Smooth muscle cell (in vitro differentiated cells): ENCODE measurements around the gene AKT1. TPM values are rescaled to one million over a fixed set of nuclear protein-coding genes. Genes with fewer than 3 reads are reported as not detected.
"Not testable (repeated sequence)": the region's sequence is repeated elsewhere in the genome, so short reads cannot be mapped to it uniquely, and the experiment has no call there.

ENCODE experiments used
- DNase-seq: peaks from one replicate; lab custom pipeline; 2025; ENCODE audit not compliant: unreplicated experiment; lab: John Stamatoyannopoulos, UW
- H2AFZ ChIP-seq: fragments of 200-600 bp; sonication (generic); 2 replicates; pipeline ENCODE4 v1.6.0; 2016; ENCODE audit warnings: antibody characterized with exemption, low read depth, mild to moderate bottlenecking
- H3F3A ChIP-seq: fragments of 200-600 bp; sonication (generic); 2 replicates; pipeline ENCODE4 v1.6.0; 2017; ENCODE audit warnings: antibody characterized with exemption, low read depth
- H3K27ac ChIP-seq: fragments of 200-600 bp; sonication (generic); 2 replicates; pipeline ENCODE4 v1.5.1; 2016; ENCODE audit warnings: low read depth, mild to moderate bottlenecking
- H3K27me3 ChIP-seq: fragments of 200-600 bp; sonication (generic); 2 replicates; pipeline ENCODE4 v1.6.1; 2016; ENCODE audit warnings: low read depth, mild to moderate bottlenecking
- H3K36me3 ChIP-seq: fragments of 200-600 bp; sonication (generic); 2 replicates; pipeline ENCODE4 v1.5.1; 2016; ENCODE audit warnings: low read depth
- H3K4me1 ChIP-seq: fragments of 200-600 bp; sonication (generic); 2 replicates; pipeline ENCODE4 v1.5.1; 2016; ENCODE audit warnings: low read depth
- H3K4me2 ChIP-seq: fragments of 200-600 bp; sonication (generic); 2 replicates; pipeline ENCODE4 v1.6.0; 2016; ENCODE audit warnings: mild to moderate bottlenecking
- H3K4me3 ChIP-seq: fragments of 200-600 bp; sonication (generic); 2 replicates; pipeline ENCODE4 v1.5.1; 2016; ENCODE audit warnings: mild to moderate bottlenecking
- H3K79me2 ChIP-seq: fragments of 200-600 bp; sonication (generic); 2 replicates; pipeline ENCODE4 v1.6.0; 2016; ENCODE audit warnings: low read depth, mild to moderate bottlenecking
- H3K9ac ChIP-seq: fragments of 200-600 bp; sonication (generic); 2 replicates; pipeline ENCODE4 v1.6.0; 2016; ENCODE audit warnings: low read depth
- H3K9me3 ChIP-seq: fragments of 200-600 bp; sonication (generic); replicated peaks from 2 replicates; pipeline ENCODE4 v1.5.1; 2016; ENCODE audit warnings: low read depth
- H4K20me1 ChIP-seq: fragments of 200-600 bp; sonication (generic); 2 replicates; pipeline ENCODE4 v1.6.0; 2016; ENCODE audit warnings: low read depth
- CTCF ChIP-seq: fragments of 200-600 bp; sonication (generic); IDR thresholded peaks from 2 replicates; pipeline ENCODE4 v1.5.1; 2017; ENCODE audit warnings: borderline replicate concordance, mild to moderate bottlenecking, antibody characterized with exemption; ENCODE audit not compliant: insufficient read depth, poor library complexity, severe bottlenecking
- WGBS: methylation state at CpG from one replicate; pipeline ENCODE4 v1.1.7; 2016; ENCODE audit warnings: low lambda C conversion rate; 5-methylcytosine and 5-hydroxymethylcytosine counted together
- polyA plus RNA-seq: library from polyadenylated mRNA; unstranded; fragments of >200 nt; fragmentation: Nextera tagmentation; extraction: Ambion mirVana; gene quantifications from 2 replicates; pipeline ENCODE4 v1.2.1, GENCODE V29; 2016
- total RNA-seq: library from RNA; depleted of rRNA; stranded (reverse); fragments of >200 nt; gene quantifications from 2 replicates; pipeline ENCODE4 v1.2.3, GENCODE V29; 2014

The AKT1 gene
- total and polyA plus RNA-seq, 2 experiments from 2014 or later, result 99.9 to 189 TPM

GRCh38 chr14:104818714-104819161 is 23.2 kb upstream of the AKT1 start:
- 89% methylated on average over 9 of the region's 9 CpGs for WGBS
- Histone ChIP-seq H3K27me3 (no peaks in the 10 kb centered on the region), H3K79me2 (peaks cover 3% of the 10 kb centered on the region), H3K36me3 (no peaks in the 10 kb centered on the region), H3K9ac (no peak overlapping the region), H3K4me2 (no peak overlapping the region), H2AFZ (no peak overlapping the region), H3K9me3 (no peaks in the 10 kb centered on the region), H4K20me1 (peaks cover 3% of the 10 kb centered on the region), H3K27ac (no peak overlapping the region), H3F3A (peaks cover 9% of the 10 kb centered on the region), H3K4me1 (peaks cover 7% of the 10 kb centered on the region), H3K4me3 (no peak overlapping the region)
- no peak for DNase-seq
- no peak for TF ChIP-seq CTCF

- Histone ChIP-seq H3K4me2 (no peak overlapping the region), H3K4me1 (peaks cover 7% of the 10 kb centered on the region), H3K9me3 (no peaks in the 10 kb centered on the region), H4K20me1 (peaks cover 3% of the 10 kb centered on the region), H2AFZ (no peak overlapping the region), H3K27ac (no peak overlapping the region), H3F3A (peaks cover 9% of the 10 kb centered on the region), H3K79me2 (peaks cover 3% of the 10 kb centered on the region), H3K36me3 (no peaks in the 10 kb centered on the region), H3K4me3 (no peak overlapping the region), H3K9ac (no peak overlapping the region), H3K27me3 (no peaks in the 10 kb centered on the region)
- no peak for DNase-seq
- 96% methylated on average over 8 of the region's 8 CpGs for WGBS
- TF ChIP-seq CTCF, result no peak
Observed at GRCh38 chr14:104817930-104818713, 22.6 kb upstream of the AKT1 start.

DNA sequence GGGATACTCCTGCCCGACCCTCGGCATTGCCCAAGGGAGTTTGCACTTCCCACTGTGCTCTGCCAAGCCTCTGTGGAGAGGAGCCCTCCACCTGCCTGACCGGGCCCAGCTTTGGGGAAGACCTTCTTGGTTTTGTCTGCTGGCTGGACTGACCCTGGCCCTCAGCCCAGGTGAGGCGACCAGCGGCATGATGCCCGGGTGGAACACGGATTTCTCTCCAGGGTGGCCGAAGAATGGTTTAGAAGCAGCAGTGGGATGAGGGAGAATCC is 21.0 kb upstream of the AKT1 start:
- no peaks in the 10 kb centered on the region for H3K9me3 ChIP-seq
- H3K36me3 ChIP-seq, result no peaks in the 10 kb centered on the region
- DNase-seq, result no peak
- no peak for TF ChIP-seq CTCF
- peaks cover 7% of the 10 kb centered on the region for H3K4me1 ChIP-seq
- peaks cover 3% of the 10 kb centered on the region for H4K20me1 ChIP-seq
- peak overlapping the region; percentile 97 for H2AFZ ChIP-seq
- no peaks in the 10 kb centered on the region for H3K27me3 ChIP-seq
- H3K27ac ChIP-seq, result peak overlapping the region; percentile 76
- peak overlapping the region; percentile 83 for H3K4me3 ChIP-seq
- H3K9ac ChIP-seq, result peak overlapping the region; percentile 88
- 12% methylated on average over 8 of the region's 8 CpGs for WGBS
- H3K79me2 ChIP-seq, result peaks cover 3% of the 10 kb centered on the region
- H3K4me2 ChIP-seq, result peak overlapping the region; percentile 97
- H3F3A ChIP-seq, result peaks cover 9% of the 10 kb centered on the region

DNA sequence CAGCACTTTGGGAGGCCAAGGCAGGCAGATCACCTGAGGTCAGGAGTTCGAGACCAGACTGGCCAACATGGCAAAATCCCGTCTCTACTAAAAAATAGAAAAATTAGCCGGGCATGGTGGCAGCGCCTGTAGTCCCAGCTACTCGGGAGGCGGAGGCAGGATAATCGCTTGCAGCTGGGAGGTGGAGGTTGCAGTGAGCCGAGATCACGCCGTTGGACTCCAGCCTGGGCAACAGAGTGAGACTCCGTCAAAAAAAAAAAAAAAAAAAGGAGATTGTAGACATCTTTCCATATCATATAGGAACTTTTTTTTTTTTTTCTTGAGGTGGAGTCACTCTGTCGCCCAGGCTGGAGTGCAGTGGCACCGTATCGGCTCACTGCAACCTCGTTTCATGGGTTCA is 19.2 kb upstream of the AKT1 start:
- not testable (repeated sequence) for H3K9me3 ChIP-seq, H3K4me1 ChIP-seq, H3K79me2 ChIP-seq, H3F3A ChIP-seq, H4K20me1 ChIP-seq, H3K27me3 ChIP-seq, H3K36me3 ChIP-seq, H3K9ac ChIP-seq, H2AFZ ChIP-seq, DNase-seq
- Histone ChIP-seq H3K27ac (peak overlapping the region; percentile 76), H3K4me3 (peak overlapping the region; percentile 83), H3K4me2 (peak overlapping the region; percentile 97)
- 91% methylated on average over 15 of the region's 15 CpGs for WGBS
